Measurements from ENCODE around the gene GPRC5D. TPM values are rescaled to one million over a fixed set of nuclear protein-coding genes. Genes with fewer than 3 reads are reported as not detected.
A peak's percentile ranks its signal among the peaks of the same experiment; 100 is the strongest.

Gene GPRC5D
- 0.31 TPM in 1 of 2 replicates, not detected in the other for total RNA-seq (2014; rRNA removed; shearing (Covaris generic))

GRCh38 chr12:12952036-12952435 is at the start of gene GPRC5D:
TSS of gene GPRC5D (minus strand) at chr12:12952170. CDS start at chr12:12950384, 1,786 bp downstream.
- Histone ChIP-seq H3K27me3 (ENCODE audit: control insufficient read depth, insufficient read depth, low read length) (no peaks in the 10 kb centered on the region), H3K4me3 (ENCODE audit: insufficient read depth, low read depth, low read length) (no peak within 1 kb of the TSS), H3K36me3 (replicated peaks; ENCODE audit: control insufficient read depth, insufficient read depth, low read length) (no peaks in the 10 kb centered on the region)
- no peak for DNase-seq

- DNase-seq: no peak
- Histone ChIP-seq H3K27me3 (ENCODE audit: control insufficient read depth, insufficient read depth, low read length) (peaks cover 19% of the 10 kb centered on the region), H3K36me3 (replicated peaks; ENCODE audit: control insufficient read depth, insufficient read depth, low read length) (no peaks in the 10 kb centered on the region)
Observed at GRCh38 chr12:13001775-13002040, 49.7 kb upstream of the GPRC5D start.

GRCh38 chr12:13000925-13001774 is 49.2 kb upstream of the GPRC5D start:
- H3K4me3 ChIP-seq (ENCODE audit: insufficient read depth, low read depth, low read length): peak overlapping the region; percentile 61
- peak; percentile 92 for DNase-seq

More at GRCh38 chr12:13001775-13002040, 49.7 kb upstream of the GPRC5D start:
- H3K4me3 ChIP-seq (ENCODE audit: insufficient read depth, low read depth, low read length): peak overlapping the region; percentile 61

GRCh38 chr12:13000616-13000924 is 48.6 kb upstream of the GPRC5D start:
- peak; percentile 78 for DNase-seq
- H3K27me3 ChIP-seq (ENCODE audit: control insufficient read depth, insufficient read depth, low read length): peaks cover 19% of the 10 kb centered on the region
- H3K4me3 ChIP-seq (ENCODE audit: insufficient read depth, low read depth, low read length): peak overlapping the region; percentile 61
- no peaks in the 10 kb centered on the region for H3K36me3 ChIP-seq (replicated peaks; ENCODE audit: control insufficient read depth, insufficient read depth, low read length)

More at GRCh38 chr12:13000925-13001774, 49.2 kb upstream of the GPRC5D start:
- no peaks in the 10 kb centered on the region for H3K36me3 ChIP-seq (replicated peaks; ENCODE audit: control insufficient read depth, insufficient read depth, low read length)
- H3K27me3 ChIP-seq (ENCODE audit: control insufficient read depth, insufficient read depth, low read length): peaks cover 19% of the 10 kb centered on the region

GRCh38 chr12:12999959-13000615 is 48.1 kb upstream of the GPRC5D start, which contains the start of gene HEBP1:
TSS of gene HEBP1 (minus strand) at chr12:13000265. CDS start at chr12:13000114, 151 bp downstream.
- peaks cover 19% of the 10 kb centered on the region for H3K27me3 ChIP-seq (ENCODE audit: control insufficient read depth, insufficient read depth, low read length)
- H3K36me3 ChIP-seq (replicated peaks; ENCODE audit: control insufficient read depth, insufficient read depth, low read length): no peaks in the 10 kb centered on the region
- DNase-seq: peak; percentile 99
- peak within 1 kb of the TSS; percentile 80 for H3K4me3 ChIP-seq (ENCODE audit: insufficient read depth, low read depth, low read length)

- H3K4me3 ChIP-seq (ENCODE audit: insufficient read depth, low read depth, low read length): peak overlapping the region; percentile 80
Observed at GRCh38 chr12:12999271-12999958, 47.4 kb upstream of the GPRC5D start.

GRCh38 chr12:12998248-12998647 is 46.3 kb upstream of the GPRC5D start:
- DNase-seq: no peak
- H3K36me3 ChIP-seq (replicated peaks; ENCODE audit: control insufficient read depth, insufficient read depth, low read length): no peaks in the 10 kb centered on the region
- H3K27me3 ChIP-seq (ENCODE audit: control insufficient read depth, insufficient read depth, low read length): peaks cover 18% of the 10 kb centered on the region
- no peak overlapping the region for H3K4me3 ChIP-seq (ENCODE audit: insufficient read depth, low read depth, low read length)

More at GRCh38 chr12:12999271-12999958, 47.4 kb upstream of the GPRC5D start:
- Histone ChIP-seq H3K27me3 (ENCODE audit: control insufficient read depth, insufficient read depth, low read length) (peaks cover 19% of the 10 kb centered on the region), H3K36me3 (replicated peaks; ENCODE audit: control insufficient read depth, insufficient read depth, low read length) (no peaks in the 10 kb centered on the region)
- DNase-seq: peak; percentile 75

GRCh38 chr12:12997734-12998133 is 45.8 kb upstream of the GPRC5D start:
- no peak for DNase-seq
- H3K27me3 ChIP-seq (ENCODE audit: control insufficient read depth, insufficient read depth, low read length): peaks cover 13% of the 10 kb centered on the region
- no peaks in the 10 kb centered on the region for H3K36me3 ChIP-seq (replicated peaks; ENCODE audit: control insufficient read depth, insufficient read depth, low read length)
- no peak overlapping the region for H3K4me3 ChIP-seq (ENCODE audit: insufficient read depth, low read depth, low read length)

GRCh38 chr12:12997156-12997555 is 45.2 kb upstream of the GPRC5D start:
- peaks cover 8% of the 10 kb centered on the region for H3K27me3 ChIP-seq (ENCODE audit: control insufficient read depth, insufficient read depth, low read length)
- H3K36me3 ChIP-seq (replicated peaks; ENCODE audit: control insufficient read depth, insufficient read depth, low read length): no peaks in the 10 kb centered on the region
- H3K4me3 ChIP-seq (ENCODE audit: insufficient read depth, low read depth, low read length): no peak overlapping the region
- no peak for DNase-seq

- Histone ChIP-seq H3K27me3 (ENCODE audit: control insufficient read depth, insufficient read depth, low read length) (no peaks in the 10 kb centered on the region; the same call in 1 of the 2 replicates), H3K36me3 (replicated peaks; ENCODE audit: control insufficient read depth, insufficient read depth, low read length) (no peaks in the 10 kb centered on the region), H3K4me3 (ENCODE audit: insufficient read depth, low read depth, low read length) (no peak overlapping the region)
- no peak for DNase-seq
Observed at GRCh38 chr12:12996209-12996608, 44.2 kb upstream of the GPRC5D start.

- DNase-seq: no peak
- Histone ChIP-seq H3K36me3 (replicated peaks; ENCODE audit: control insufficient read depth, insufficient read depth, low read length) (no peaks in the 10 kb centered on the region), H3K4me3 (ENCODE audit: insufficient read depth, low read depth, low read length) (no peak overlapping the region), H3K27me3 (ENCODE audit: control insufficient read depth, insufficient read depth, low read length) (no peaks in the 10 kb centered on the region)
Observed at GRCh38 chr12:12995088-12995487, 43.1 kb upstream of the GPRC5D start.

- no peak for DNase-seq
- H3K27me3 ChIP-seq (ENCODE audit: control insufficient read depth, insufficient read depth, low read length): no peaks in the 10 kb centered on the region
- no peaks in the 10 kb centered on the region for H3K36me3 ChIP-seq (replicated peaks; ENCODE audit: control insufficient read depth, insufficient read depth, low read length)
- no peak overlapping the region for H3K4me3 ChIP-seq (ENCODE audit: insufficient read depth, low read depth, low read length)
Observed at GRCh38 chr12:12993367-12993766, 41.4 kb upstream of the GPRC5D start.

- no peak for DNase-seq
- Histone ChIP-seq H3K36me3 (replicated peaks; ENCODE audit: control insufficient read depth, insufficient read depth, low read length) (no peaks in the 10 kb centered on the region), H3K4me3 (ENCODE audit: insufficient read depth, low read depth, low read length) (no peak overlapping the region), H3K27me3 (ENCODE audit: control insufficient read depth, insufficient read depth, low read length) (no peaks in the 10 kb centered on the region)
Observed at GRCh38 chr12:12992418-12993130, 40.6 kb upstream of the GPRC5D start.

Data from H7 (cell line).